ENCODE results near the gene MT2A.
A peak's percentile ranks its signal among the peaks of the same experiment; 100 is the strongest.
"Not testable (repeated sequence)": the region's sequence is repeated elsewhere in the genome, so short reads cannot be mapped to it uniquely, and the experiment has no call there.

Gene MT2A

GRCh38 chr16:56621665-56622445 is 13.5 kb downstream of the MT2A start:
- DNase-seq (ENCODE audit: low read depth in 3 of 3) = not testable (repeated sequence)

- not testable (repeated sequence) for DNase-seq (ENCODE audit: low read depth in 3 of 3)
These were observed 14.8 kb downstream of the MT2A start for GRCh38 chr16:56623184-56623583.

GRCh38 chr16:56623637-56624036 is 15.3 kb downstream of the MT2A start:
- no peak for DNase-seq (ENCODE audit: low read depth in 3 of 3)

- peak; percentile 47 to 60 (median 58) for DNase-seq (ENCODE audit: low read depth in 3 of 3)
These were observed 17.0 kb downstream of the MT2A start, which contains the start of gene MT1E for GRCh38 chr16:56625140-56625942. TSS of gene MT1E (plus strand) at chr16:56625781. CDS start at chr16:56625852, 71 bp downstream.

- no peak for DNase-seq (ENCODE audit: low read depth in 3 of 3)
These were observed 17.7 kb downstream of the MT2A start for GRCh38 chr16:56625943-56626654.

GRCh38 chr16:56626685-56627084 is 18.3 kb downstream of the MT2A start:
- DNase-seq (ENCODE audit: low read depth in 3 of 3) = no peak

- no peak for DNase-seq (ENCODE audit: low read depth in 3 of 3)
These were observed 20.3 kb downstream of the MT2A start for GRCh38 chr16:56628486-56629350.

- DNase-seq (ENCODE audit: low read depth in 3 of 3) = no peak
These were observed 21.1 kb downstream of the MT2A start for GRCh38 chr16:56629531-56629930.

- no peak for DNase-seq (ENCODE audit: low read depth in 3 of 3)
These were observed 21.8 kb downstream of the MT2A start for GRCh38 chr16:56630134-56630533.

- no peak for DNase-seq (ENCODE audit: low read depth in 3 of 3)
These were observed 22.8 kb downstream of the MT2A start for GRCh38 chr16:56631197-56631596.

GRCh38 chr16:56631832-56632155 is 23.4 kb downstream of the MT2A start:
- no peak for DNase-seq (ENCODE audit: low read depth in 3 of 3)

GRCh38 chr16:56632156-56632847 is 23.9 kb downstream of the MT2A start, which contains the start of gene MT1M:
TSS of gene MT1M (plus strand) at chr16:56632659. CDS start at chr16:56632732, 73 bp downstream.
- DNase-seq (ENCODE audit: low read depth in 3 of 3) = no peak

GRCh38 chr16:56632848-56633365 is 24.5 kb downstream of the MT2A start:
- no peak for DNase-seq (ENCODE audit: low read depth in 3 of 3)

- DNase-seq (ENCODE audit: low read depth in 3 of 3) = no peak
These were observed 25.2 kb downstream of the MT2A start for GRCh38 chr16:56633535-56633934.

- no peak for DNase-seq (ENCODE audit: low read depth in 3 of 3)
These were observed 26.5 kb downstream of the MT2A start for GRCh38 chr16:56634715-56635440.

- no peak for DNase-seq (ENCODE audit: low read depth in 3 of 3)
These were observed 27.1 kb downstream of the MT2A start for GRCh38 chr16:56635441-56635967.

- no peak for DNase-seq (ENCODE audit: low read depth in 3 of 3)
These were observed 28.4 kb downstream of the MT2A start for GRCh38 chr16:56636616-56637413.
